HEK293 (cell line): ENCODE measurements around the gene FAM83F.

Source experiments
- CTCF ChIA-PET: fragments of 350-600 bp; formaldehyde crosslinking; extraction: SDS; loops from one replicate; lab custom pipeline; 2021; ENCODE audit warnings: antibody characterized with exemption; lab: Yijun Ruan, JAX
- POLR2A ChIA-PET: fragments of 300-600 bp; formaldehyde crosslinking; extraction: SDS; loops from one replicate; lab custom pipeline; 2020; ENCODE audit warnings: antibody characterized with exemption, inconsistent platforms; lab: Yijun Ruan, JAX
- H3K27ac ChIP-seq: fragments of 200-500 bp; sonication (Bioruptor generic); 2 replicates; pipeline ENCODE4 v1.5.1; 2014; ENCODE audit warnings: low read depth, low read length, control low read depth, inconsistent platforms; ENCODE audit errors: extremely low read depth
- H3K36me3 ChIP-seq, 2 experiments: fragments of 200-500 bp in 1 of 2; sonication (Bioruptor generic) in 1 of 2; 1 replicate in 1 of 2; 2 replicates in 1 of 2; pipeline ENCODE4 v1.5.1; 2014 to 2017; ENCODE audit warnings: inconsistent platforms in 2 of 2, low read length in 2 of 2; ENCODE audit not compliant: control insufficient read depth in 2 of 2, insufficient read depth in 1 of 2
- H3K4me1 ChIP-seq: fragments of 200-500 bp; sonication (Bioruptor generic); 2 replicates; pipeline ENCODE4 v1.5.1; 2014; ENCODE audit warnings: mild to moderate bottlenecking, low read length, inconsistent platforms; ENCODE audit not compliant: control insufficient read depth, insufficient read depth
- H3K4me3 ChIP-seq: 2 replicates; pipeline ENCODE4 v1.5.1; 2011; ENCODE audit warnings: low read depth, mild to moderate bottlenecking, control low read depth, low read length, moderate library complexity
- H3K9me3 ChIP-seq: fragments of 200-500 bp; sonication (Bioruptor generic); 2 replicates; pipeline ENCODE4 v1.5.1; 2014; ENCODE audit warnings: low read depth, low read length, inconsistent platforms; ENCODE audit not compliant: control insufficient read depth, insufficient read depth
- HOXC10 ChIP-seq: sonication (generic); formaldehyde crosslinking; IDR thresholded peaks from 2 replicates; pipeline ENCODE4 v1.8.1; 2023; ENCODE audit warnings: mild to moderate bottlenecking, missing genetic modification reagents
- SALL2 ChIP-seq: fragments of 450-650 bp; formaldehyde crosslinking; IDR thresholded peaks from 2 replicates; pipeline ENCODE4 v1.5.0; 2017; ENCODE audit warnings: missing biosample characterization, mild to moderate bottlenecking, missing genetic modification characterization, borderline replicate concordance
- SP2 ChIP-seq: fragments of 450-650 bp; formaldehyde crosslinking; IDR thresholded peaks from 2 replicates; pipeline ENCODE4 v1.5.1; 2016; ENCODE audit warnings: missing biosample characterization, missing genetic modification characterization
- SP7 ChIP-seq: fragments of 450-650 bp; formaldehyde crosslinking; IDR thresholded peaks from 2 replicates; pipeline ENCODE4 v1.5.1; 2016; ENCODE audit warnings: missing biosample characterization, missing genetic modification characterization
- YY2 ChIP-seq: fragments of 450-650 bp; formaldehyde crosslinking; IDR thresholded peaks from 2 replicates; pipeline ENCODE4 v1.5.1; 2016; ENCODE audit warnings: missing biosample characterization, missing genetic modification characterization
- ZFP69B ChIP-seq: fragments of 450-650 bp; formaldehyde crosslinking; IDR thresholded peaks from 2 replicates; pipeline ENCODE4 v1.5.1; 2016; ENCODE audit warnings: missing biosample characterization, missing genetic modification characterization
- ZNF133 ChIP-seq: fragments of 450-650 bp; formaldehyde crosslinking; IDR thresholded peaks from 2 replicates; pipeline ENCODE4 v1.5.1; 2016; ENCODE audit warnings: missing biosample characterization, missing genetic modification characterization
- ZNF157 ChIP-seq: fragments of 450-650 bp; formaldehyde crosslinking; IDR thresholded peaks from 2 replicates; pipeline ENCODE4 v1.5.1; 2016; ENCODE audit warnings: missing biosample characterization, missing genetic modification characterization
- ZNF169 ChIP-seq: fragments of 450-650 bp; formaldehyde crosslinking; IDR thresholded peaks from 2 replicates; pipeline ENCODE4 v1.5.1; 2016; ENCODE audit warnings: missing biosample characterization, missing genetic modification characterization
- ZNF324 ChIP-seq: fragments of 450-650 bp; formaldehyde crosslinking; IDR thresholded peaks from 2 replicates; pipeline ENCODE4 v1.5.1; 2016; ENCODE audit warnings: missing biosample characterization, missing genetic modification characterization
- ZNF335 ChIP-seq: fragments of 450-650 bp; formaldehyde crosslinking; conservative IDR thresholded peaks from 2 replicates; pipeline ENCODE4 v1.5.1; 2016; ENCODE audit warnings: missing biosample characterization, missing genetic modification characterization
- ZNF341 ChIP-seq: fragments of 450-650 bp; formaldehyde crosslinking; IDR thresholded peaks from 2 replicates; pipeline ENCODE4; 2016; ENCODE audit warnings: low read depth, missing biosample characterization, missing genetic modification characterization
- ZNF394 ChIP-seq: fragments of 450-650 bp; formaldehyde crosslinking; IDR thresholded peaks from 2 replicates; pipeline ENCODE4 v1.5.1; 2016; ENCODE audit warnings: missing biosample characterization, missing genetic modification characterization, mild to moderate bottlenecking, moderate library complexity, borderline replicate concordance
- ZNF529 ChIP-seq: fragments of 450-650 bp; formaldehyde crosslinking; IDR thresholded peaks from 2 replicates; pipeline ENCODE4 v1.5.1; 2017; ENCODE audit warnings: missing genetic modification characterization, missing biosample characterization; ENCODE audit not compliant: insufficient replicate concordance
- ZXDB ChIP-seq: fragments of 450-650 bp; formaldehyde crosslinking; IDR thresholded peaks from 2 replicates; pipeline ENCODE4 v1.5.1; 2016; ENCODE audit warnings: missing biosample characterization, missing genetic modification characterization
- TF ChIP-seq, protein P1 (sequence below): fragments of 450-650 bp; formaldehyde crosslinking; IDR thresholded peaks from 2 replicates; pipeline ENCODE4 v1.5.1; 2016; ENCODE audit warnings: missing biosample characterization, missing genetic modification characterization, low read depth
- TF ChIP-seq, protein P2 (sequence below): fragments of 450-650 bp; formaldehyde crosslinking; IDR thresholded peaks from 2 replicates; pipeline ENCODE4 v1.5.1; 2016; ENCODE audit warnings: missing biosample characterization, missing genetic modification characterization
- TF ChIP-seq, protein P3 (sequence below): fragments of 450-650 bp; formaldehyde crosslinking; IDR thresholded peaks from 2 replicates; pipeline ENCODE4 v1.5.1; 2016; ENCODE audit warnings: missing biosample characterization, missing genetic modification characterization
- TF ChIP-seq, protein P4 (sequence below): fragments of 450-650 bp; formaldehyde crosslinking; IDR thresholded peaks from 2 replicates; pipeline ENCODE4 v1.5.1; 2016; ENCODE audit warnings: missing biosample characterization, missing genetic modification characterization
- TF ChIP-seq, protein P5 (sequence below): fragments of 450-650 bp; formaldehyde crosslinking; IDR thresholded peaks from 2 replicates; pipeline ENCODE4 v1.5.1; 2016; ENCODE audit warnings: missing biosample characterization, missing genetic modification characterization
- TF ChIP-seq, protein P6 (sequence below): fragments of 450-650 bp; formaldehyde crosslinking; IDR thresholded peaks from 2 replicates; pipeline ENCODE4 v1.5.1; 2016; ENCODE audit warnings: missing biosample characterization, missing genetic modification characterization, borderline replicate concordance

Gene FAM83F

DNA sequence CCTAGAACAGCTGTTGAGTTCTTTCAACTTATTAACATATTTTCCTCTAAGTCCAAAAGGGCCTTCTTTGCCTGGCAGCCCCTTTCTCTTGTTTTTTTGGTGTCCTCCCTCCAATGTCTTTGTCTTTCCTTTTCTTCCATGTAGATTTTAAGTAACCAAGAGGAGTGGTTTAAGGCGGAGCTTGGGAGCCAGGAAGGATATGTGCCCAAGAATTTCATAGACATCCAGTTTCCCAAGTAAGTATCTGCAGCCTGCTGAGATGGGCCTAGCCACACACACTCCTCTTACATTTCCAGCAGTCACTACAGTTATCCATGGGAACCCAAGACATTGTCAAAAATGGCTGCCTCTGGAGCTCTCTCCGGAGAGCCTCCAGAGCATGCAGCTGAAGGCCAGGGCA is 39.1 kb upstream of the FAM83F start (continued):
- TF ChIP-seq ZNF169 (tag by site-specific recombination) (no peak), ZNF133 (tag by site-specific recombination) (no peak), YY2 (no peak), ZNF157 (tag by site-specific recombination) (no peak), SALL2 (no peak)
- TF ChIP-seq, protein P1, sequence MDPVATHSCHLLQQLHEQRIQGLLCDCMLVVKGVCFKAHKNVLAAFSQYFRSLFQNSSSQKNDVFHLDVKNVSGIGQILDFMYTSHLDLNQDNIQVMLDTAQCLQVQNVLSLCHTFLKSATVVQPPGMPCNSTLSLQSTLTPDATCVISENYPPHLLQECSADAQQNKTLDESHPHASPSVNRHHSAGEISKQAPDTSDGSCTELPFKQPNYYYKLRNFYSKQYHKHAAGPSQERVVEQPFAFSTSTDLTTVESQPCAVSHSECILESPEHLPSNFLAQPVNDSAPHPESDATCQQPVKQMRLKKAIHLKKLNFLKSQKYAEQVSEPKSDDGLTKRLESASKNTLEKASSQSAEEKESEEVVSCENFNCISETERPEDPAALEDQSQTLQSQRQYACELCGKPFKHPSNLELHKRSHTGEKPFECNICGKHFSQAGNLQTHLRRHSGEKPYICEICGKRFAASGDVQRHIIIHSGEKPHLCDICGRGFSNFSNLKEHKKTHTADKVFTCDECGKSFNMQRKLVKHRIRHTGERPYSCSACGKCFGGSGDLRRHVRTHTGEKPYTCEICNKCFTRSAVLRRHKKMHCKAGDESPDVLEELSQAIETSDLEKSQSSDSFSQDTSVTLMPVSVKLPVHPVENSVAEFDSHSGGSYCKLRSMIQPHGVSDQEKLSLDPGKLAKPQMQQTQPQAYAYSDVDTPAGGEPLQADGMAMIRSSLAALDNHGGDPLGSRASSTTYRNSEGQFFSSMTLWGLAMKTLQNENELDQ (tag by site-specific recombination) = no peak
- TF ChIP-seq, protein P2, sequence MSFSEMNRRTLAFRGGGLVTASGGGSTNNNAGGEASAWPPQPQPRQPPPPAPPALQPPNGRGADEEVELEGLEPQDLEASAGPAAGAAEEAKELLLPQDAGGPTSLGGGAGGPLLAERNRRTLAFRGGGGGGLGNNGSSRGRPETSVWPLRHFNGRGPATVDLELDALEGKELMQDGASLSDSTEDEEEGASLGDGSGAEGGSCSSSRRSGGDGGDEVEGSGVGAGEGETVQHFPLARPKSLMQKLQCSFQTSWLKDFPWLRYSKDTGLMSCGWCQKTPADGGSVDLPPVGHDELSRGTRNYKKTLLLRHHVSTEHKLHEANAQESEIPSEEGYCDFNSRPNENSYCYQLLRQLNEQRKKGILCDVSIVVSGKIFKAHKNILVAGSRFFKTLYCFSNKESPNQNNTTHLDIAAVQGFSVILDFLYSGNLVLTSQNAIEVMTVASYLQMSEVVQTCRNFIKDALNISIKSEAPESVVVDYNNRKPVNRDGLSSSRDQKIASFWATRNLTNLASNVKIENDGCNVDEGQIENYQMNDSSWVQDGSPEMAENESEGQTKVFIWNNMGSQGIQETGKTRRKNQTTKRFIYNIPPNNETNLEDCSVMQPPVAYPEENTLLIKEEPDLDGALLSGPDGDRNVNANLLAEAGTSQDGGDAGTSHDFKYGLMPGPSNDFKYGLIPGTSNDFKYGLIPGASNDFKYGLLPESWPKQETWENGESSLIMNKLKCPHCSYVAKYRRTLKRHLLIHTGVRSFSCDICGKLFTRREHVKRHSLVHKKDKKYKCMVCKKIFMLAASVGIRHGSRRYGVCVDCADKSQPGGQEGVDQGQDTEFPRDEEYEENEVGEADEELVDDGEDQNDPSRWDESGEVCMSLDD (tag by site-specific recombination) = no peak

- POLR2A ChIA-PET = no interaction called here
- H3K36me3 ChIP-seq = no peaks in the 10 kb centered on the region
- CTCF ChIA-PET = interaction anchor here (0.8 to 1.8 kb wide), 3 partner anchors 8 to 68 kb away, joined by 3 to 4 read pairs (median 3); no protein-coding TSS in a partner anchor
- TF ChIP-seq ZNF324 (tag by site-specific recombination) = no peak
- TF ChIP-seq SP7 (tag by site-specific recombination) = no peak
- TF ChIP-seq, protein P3, sequence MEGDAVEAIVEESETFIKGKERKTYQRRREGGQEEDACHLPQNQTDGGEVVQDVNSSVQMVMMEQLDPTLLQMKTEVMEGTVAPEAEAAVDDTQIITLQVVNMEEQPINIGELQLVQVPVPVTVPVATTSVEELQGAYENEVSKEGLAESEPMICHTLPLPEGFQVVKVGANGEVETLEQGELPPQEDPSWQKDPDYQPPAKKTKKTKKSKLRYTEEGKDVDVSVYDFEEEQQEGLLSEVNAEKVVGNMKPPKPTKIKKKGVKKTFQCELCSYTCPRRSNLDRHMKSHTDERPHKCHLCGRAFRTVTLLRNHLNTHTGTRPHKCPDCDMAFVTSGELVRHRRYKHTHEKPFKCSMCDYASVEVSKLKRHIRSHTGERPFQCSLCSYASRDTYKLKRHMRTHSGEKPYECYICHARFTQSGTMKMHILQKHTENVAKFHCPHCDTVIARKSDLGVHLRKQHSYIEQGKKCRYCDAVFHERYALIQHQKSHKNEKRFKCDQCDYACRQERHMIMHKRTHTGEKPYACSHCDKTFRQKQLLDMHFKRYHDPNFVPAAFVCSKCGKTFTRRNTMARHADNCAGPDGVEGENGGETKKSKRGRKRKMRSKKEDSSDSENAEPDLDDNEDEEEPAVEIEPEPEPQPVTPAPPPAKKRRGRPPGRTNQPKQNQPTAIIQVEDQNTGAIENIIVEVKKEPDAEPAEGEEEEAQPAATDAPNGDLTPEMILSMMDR (tag by site-specific recombination) = no peak
- TF ChIP-seq, protein P4, sequence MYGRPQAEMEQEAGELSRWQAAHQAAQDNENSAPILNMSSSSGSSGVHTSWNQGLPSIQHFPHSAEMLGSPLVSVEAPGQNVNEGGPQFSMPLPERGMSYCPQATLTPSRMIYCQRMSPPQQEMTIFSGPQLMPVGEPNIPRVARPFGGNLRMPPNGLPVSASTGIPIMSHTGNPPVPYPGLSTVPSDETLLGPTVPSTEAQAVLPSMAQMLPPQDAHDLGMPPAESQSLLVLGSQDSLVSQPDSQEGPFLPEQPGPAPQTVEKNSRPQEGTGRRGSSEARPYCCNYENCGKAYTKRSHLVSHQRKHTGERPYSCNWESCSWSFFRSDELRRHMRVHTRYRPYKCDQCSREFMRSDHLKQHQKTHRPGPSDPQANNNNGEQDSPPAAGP (tag by site-specific recombination) = no peak
- no peak for TF ChIP-seq ZNF341 (tag by site-specific recombination)
- TF ChIP-seq SP2 (tag by site-specific recombination) = no peak
- no peak for TF ChIP-seq ZNF529
- TF ChIP-seq ZFP69B = no peak
- TF ChIP-seq ZNF335 = no peak
- no peak for TF ChIP-seq ZNF394
- TF ChIP-seq ZXDB (tag by site-specific recombination) = no peak
- TF ChIP-seq HOXC10 (CRISPR knock-in tag) = no peak
- TF ChIP-seq, protein P5, sequence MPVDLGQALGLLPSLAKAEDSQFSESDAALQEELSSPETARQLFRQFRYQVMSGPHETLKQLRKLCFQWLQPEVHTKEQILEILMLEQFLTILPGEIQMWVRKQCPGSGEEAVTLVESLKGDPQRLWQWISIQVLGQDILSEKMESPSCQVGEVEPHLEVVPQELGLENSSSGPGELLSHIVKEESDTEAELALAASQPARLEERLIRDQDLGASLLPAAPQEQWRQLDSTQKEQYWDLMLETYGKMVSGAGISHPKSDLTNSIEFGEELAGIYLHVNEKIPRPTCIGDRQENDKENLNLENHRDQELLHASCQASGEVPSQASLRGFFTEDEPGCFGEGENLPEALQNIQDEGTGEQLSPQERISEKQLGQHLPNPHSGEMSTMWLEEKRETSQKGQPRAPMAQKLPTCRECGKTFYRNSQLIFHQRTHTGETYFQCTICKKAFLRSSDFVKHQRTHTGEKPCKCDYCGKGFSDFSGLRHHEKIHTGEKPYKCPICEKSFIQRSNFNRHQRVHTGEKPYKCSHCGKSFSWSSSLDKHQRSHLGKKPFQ (tag by site-specific recombination) = no peak
- TF ChIP-seq, protein P6, sequence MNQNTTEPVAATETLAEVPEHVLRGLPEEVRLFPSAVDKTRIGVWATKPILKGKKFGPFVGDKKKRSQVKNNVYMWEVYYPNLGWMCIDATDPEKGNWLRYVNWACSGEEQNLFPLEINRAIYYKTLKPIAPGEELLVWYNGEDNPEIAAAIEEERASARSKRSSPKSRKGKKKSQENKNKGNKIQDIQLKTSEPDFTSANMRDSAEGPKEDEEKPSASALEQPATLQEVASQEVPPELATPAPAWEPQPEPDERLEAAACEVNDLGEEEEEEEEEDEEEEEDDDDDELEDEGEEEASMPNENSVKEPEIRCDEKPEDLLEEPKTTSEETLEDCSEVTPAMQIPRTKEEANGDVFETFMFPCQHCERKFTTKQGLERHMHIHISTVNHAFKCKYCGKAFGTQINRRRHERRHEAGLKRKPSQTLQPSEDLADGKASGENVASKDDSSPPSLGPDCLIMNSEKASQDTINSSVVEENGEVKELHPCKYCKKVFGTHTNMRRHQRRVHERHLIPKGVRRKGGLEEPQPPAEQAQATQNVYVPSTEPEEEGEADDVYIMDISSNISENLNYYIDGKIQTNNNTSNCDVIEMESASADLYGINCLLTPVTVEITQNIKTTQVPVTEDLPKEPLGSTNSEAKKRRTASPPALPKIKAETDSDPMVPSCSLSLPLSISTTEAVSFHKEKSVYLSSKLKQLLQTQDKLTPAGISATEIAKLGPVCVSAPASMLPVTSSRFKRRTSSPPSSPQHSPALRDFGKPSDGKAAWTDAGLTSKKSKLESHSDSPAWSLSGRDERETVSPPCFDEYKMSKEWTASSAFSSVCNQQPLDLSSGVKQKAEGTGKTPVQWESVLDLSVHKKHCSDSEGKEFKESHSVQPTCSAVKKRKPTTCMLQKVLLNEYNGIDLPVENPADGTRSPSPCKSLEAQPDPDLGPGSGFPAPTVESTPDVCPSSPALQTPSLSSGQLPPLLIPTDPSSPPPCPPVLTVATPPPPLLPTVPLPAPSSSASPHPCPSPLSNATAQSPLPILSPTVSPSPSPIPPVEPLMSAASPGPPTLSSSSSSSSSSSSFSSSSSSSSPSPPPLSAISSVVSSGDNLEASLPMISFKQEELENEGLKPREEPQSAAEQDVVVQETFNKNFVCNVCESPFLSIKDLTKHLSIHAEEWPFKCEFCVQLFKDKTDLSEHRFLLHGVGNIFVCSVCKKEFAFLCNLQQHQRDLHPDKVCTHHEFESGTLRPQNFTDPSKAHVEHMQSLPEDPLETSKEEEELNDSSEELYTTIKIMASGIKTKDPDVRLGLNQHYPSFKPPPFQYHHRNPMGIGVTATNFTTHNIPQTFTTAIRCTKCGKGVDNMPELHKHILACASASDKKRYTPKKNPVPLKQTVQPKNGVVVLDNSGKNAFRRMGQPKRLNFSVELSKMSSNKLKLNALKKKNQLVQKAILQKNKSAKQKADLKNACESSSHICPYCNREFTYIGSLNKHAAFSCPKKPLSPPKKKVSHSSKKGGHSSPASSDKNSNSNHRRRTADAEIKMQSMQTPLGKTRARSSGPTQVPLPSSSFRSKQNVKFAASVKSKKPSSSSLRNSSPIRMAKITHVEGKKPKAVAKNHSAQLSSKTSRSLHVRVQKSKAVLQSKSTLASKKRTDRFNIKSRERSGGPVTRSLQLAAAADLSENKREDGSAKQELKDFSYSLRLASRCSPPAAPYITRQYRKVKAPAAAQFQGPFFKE = no peak
These were observed 37.7 kb upstream of the FAM83F start for GRCh38 chr22:39956932-39957664.

More at GRCh38 chr22:39956932-39957664, 37.7 kb upstream of the FAM83F start:
- H3K27ac ChIP-seq = no peak overlapping the region
- no peak overlapping the region for H3K4me3 ChIP-seq
- H3K4me1 ChIP-seq = no peaks in the 10 kb centered on the region
- no peaks in the 10 kb centered on the region for H3K9me3 ChIP-seq
